ENCODE measurements around the gene MINDY4. TPM values are rescaled to one million over a fixed set of nuclear protein-coding genes. Genes with fewer than 3 reads are reported as not detected.

MINDY4 gene
- polyA plus RNA-seq, 3 donors from 2014 or later = 0.45 to 0.71 TPM; not detected in 1

DNA sequence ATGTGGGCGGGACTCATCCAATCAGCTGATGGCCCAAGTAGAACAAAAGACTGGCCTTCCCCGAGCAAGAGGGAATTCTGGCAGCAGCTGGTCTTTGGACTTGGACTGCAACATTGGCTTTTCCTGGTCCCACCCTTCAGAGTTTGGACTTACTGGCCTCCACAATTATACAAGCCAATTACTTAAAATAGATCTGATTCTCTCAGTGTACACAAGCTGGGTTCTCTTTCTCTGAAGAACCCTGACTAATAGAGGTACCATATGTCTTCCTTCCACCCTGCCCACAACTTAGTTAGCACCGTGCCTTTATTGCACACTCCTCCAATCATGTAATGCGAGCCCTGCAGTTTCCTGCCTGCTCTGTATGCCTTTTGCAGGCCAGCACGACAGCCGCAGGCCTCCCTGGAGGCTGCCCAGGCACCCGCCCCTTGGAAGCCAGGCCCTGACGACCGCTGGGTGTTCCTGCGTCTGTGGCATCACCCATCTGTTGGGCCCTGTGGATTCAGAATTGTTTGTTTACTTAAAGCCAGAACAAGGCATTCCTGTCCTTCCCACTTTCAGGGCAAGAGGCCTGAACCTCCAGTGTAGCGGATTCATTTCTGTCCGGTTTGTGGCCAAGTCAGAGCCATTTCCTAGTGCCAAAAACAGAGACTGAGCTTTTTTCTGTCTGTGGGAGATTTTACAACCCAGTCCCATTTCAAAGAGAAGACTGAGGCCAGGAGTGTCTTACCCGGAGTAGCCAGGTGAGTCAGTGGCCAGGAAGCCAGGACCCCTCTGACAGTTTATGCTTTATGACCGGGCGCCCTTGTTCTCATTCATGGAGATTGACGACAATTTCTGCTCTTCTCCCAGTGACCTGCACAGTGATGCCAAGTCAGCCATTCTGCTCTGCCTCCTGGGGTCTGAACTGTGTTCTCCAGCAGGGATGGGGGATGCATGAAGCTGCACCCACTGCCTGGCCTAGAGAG is 20.2 kb upstream of the MINDY4 start:
- no peak overlapping the region for H3K4me3 Mint-ChIP-seq
- no peaks in the 10 kb centered on the region for H3K36me3 Mint-ChIP-seq
- no peak for DNase-seq
- peaks cover 2 to 6% (median 3%) of the 10 kb centered on the region in 3 donors for H3K27me3 Mint-ChIP-seq (ENCODE audit: low read depth in 3 of 3)
- H3K9me3 Mint-ChIP-seq = no peaks in the 10 kb centered on the region
- H3K4me1 Mint-ChIP-seq = no peaks in the 10 kb centered on the region
- no peak overlapping the region for H3K27ac Mint-ChIP-seq

DNA sequence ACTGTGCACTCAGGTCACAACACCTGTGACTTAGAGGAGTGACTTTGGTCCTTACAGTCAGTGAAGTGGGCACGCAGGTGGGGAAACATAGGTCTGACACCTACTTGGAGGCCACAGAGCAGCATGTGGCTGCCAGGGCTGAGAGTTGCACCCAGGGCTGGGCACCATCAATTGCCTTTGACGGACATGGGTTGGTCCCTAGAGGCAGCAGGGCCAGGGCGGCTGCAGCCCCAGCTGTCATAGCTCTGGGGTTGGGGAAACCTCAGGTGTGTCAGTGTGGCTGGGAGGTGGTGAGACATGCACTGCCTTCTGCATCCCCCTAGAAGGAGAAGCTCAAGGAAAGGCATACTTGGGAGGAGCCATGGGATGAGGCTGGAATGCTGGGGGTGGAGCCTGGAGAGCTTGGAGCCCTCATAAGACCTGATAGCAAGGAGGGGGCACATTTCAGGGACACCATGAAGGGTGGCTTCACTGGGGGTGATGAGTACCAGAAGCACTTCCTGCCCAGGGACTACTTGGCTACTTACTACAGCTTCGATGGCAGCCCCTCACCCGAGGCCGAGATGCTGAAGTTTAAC is 19.4 kb upstream of the MINDY4 start, which contains the start of gene INMT:
Gene INMT (plus strand): TSS at position 440 of the 578 bp plus-strand sequence. CDS start 16 bp downstream, at position 456.
- Mint-ChIP-seq H3K9me3 (no peaks in the 10 kb centered on the region), H3K27ac (no peak within 1 kb of the TSS), H3K36me3 (no peaks in the 10 kb centered on the region), H3K4me1 (no peaks in the 10 kb centered on the region), H3K27me3 (ENCODE audit: low read depth in 3 of 3) (peaks cover 2 to 6% (median 3%) of the 10 kb centered on the region in 3 donors), H3K4me3 (no peak within 1 kb of the TSS)
- DNase-seq = no peak

DNA sequence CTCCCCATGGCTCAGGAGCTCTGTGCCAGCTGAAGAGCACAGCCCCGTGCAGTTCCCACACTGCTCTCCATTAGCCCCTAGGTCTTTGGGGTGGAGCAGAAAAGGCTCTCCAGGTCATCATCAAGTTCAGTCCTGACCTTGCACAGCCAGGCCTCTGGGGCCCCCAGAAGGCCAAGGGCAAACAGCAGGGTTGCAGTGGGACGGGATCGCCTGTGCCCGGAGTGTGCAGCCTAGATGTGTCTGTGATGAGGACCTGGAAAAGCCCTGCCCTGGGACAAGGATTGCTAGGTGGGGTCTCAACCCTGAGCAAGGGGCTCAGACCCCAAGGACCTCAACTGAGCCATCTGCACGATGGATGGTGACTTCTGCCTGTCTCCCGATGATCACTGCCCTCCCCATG is 18.7 kb upstream of the MINDY4 start:
- Mint-ChIP-seq H3K27ac (no peak overlapping the region), H3K27me3 (ENCODE audit: low read depth in 3 of 3) (peaks cover 2 to 6% (median 3%) of the 10 kb centered on the region in 3 donors), H3K9me3 (no peaks in the 10 kb centered on the region), H3K4me1 (no peaks in the 10 kb centered on the region), H3K36me3 (no peaks in the 10 kb centered on the region), H3K4me3 (no peak overlapping the region)
- DNase-seq = no peak

DNA sequence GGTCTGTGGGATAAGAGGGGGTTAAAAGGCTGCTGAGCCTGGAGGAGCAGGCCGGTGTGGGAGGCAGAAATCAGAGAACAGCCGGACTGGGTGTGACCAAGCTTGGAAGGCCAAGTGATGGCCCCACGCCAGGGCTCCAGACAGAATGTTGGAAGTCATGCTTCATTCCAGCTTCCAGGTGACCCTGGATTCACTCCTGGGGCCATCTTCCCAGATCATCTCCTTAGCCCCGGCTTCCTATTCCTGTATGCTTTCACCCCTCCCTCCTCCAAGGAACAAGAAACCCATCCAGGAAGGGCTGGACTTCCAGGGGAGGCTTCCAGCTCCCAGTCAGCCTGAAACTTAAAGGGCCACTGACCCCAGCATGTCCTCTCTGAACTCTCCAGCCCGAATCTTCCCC is 18.2 kb upstream of the MINDY4 start:
- DNase-seq = no peak
- Mint-ChIP-seq H3K36me3 (no peaks in the 10 kb centered on the region), H3K4me1 (no peaks in the 10 kb centered on the region), H3K27me3 (ENCODE audit: low read depth in 3 of 3) (peaks cover 4 to 6% (median 5%) of the 10 kb centered on the region in 3 donors), H3K9me3 (no peaks in the 10 kb centered on the region), H3K27ac (no peak overlapping the region), H3K4me3 (no peak overlapping the region)

DNA sequence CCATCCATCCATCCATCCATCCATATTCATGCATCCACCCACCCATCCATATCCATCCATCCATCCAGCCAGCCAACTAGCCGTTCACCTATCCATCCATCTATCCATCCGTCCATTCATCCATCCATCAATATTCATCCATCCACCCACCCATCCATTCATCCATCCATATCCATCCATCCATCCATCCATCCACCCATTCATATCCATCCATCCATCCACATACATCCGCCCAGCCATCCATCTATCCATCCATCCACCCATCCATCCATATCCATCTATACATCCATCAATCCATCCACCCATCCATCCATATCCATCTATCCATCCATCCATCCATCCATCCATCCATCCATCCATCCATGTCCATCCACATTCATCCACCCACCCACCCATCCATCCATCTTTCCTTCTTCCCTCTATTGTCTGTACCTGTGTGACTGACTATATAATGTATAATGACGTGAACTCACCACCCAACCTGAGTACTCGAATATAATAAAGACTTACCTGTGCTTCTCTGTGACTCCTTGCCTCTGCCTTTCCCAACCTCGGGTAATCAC is 16.8 kb upstream of the MINDY4 start:
- no peaks in the 10 kb centered on the region for H3K36me3 Mint-ChIP-seq
- H3K4me1 Mint-ChIP-seq = no peaks in the 10 kb centered on the region
- no peak overlapping the region for H3K4me3 Mint-ChIP-seq
- peaks cover 4 to 6% (median 5%) of the 10 kb centered on the region in 3 donors for H3K27me3 Mint-ChIP-seq (ENCODE audit: low read depth in 3 of 3)
- no peaks in the 10 kb centered on the region for H3K9me3 Mint-ChIP-seq
- H3K27ac Mint-ChIP-seq = no peak overlapping the region
- DNase-seq = no peak

DNA sequence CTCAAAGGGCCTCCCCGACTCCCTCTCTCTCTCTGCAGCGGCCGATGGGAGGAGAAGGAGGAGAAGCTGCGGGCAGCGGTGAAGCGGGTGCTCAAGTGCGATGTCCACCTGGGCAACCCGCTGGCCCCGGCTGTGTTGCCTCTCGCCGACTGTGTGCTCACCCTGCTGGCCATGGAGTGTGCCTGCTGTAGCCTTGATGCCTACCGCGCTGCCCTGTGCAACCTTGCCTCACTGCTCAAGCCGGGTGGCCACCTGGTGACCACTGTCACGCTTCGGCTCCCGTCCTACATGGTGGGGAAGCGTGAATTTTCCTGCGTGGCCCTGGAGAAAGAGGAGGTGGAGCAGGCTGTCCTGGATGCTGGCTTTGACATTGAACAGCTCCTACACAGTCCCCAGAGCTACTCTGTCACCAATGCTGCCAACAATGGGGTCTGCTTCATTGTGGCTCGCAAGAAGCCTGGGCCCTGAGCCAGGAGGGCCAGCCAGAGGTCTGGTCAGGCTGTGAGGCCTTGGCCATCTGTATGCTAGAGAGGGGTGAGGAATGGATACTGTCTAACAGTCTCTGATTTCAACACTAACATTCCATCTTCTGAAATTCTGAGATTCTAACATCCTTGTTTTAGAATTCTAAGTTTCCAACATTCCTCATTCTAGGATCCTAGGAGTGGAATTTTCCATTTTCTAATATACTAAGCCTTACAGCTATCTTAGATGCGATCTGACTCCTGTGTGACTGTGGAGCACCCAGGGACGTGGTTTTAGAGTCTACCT is 15.6 kb upstream of the MINDY4 start:
- no peak for DNase-seq
- no peak overlapping the region for H3K4me3 Mint-ChIP-seq
- H3K4me1 Mint-ChIP-seq = no peaks in the 10 kb centered on the region
- H3K27me3 Mint-ChIP-seq (ENCODE audit: low read depth in 3 of 3) = peaks cover 2 to 4% (median 2%) of the 10 kb centered on the region in 3 donors
- no peaks in the 10 kb centered on the region for H3K9me3 Mint-ChIP-seq
- H3K27ac Mint-ChIP-seq = no peak overlapping the region
- no peaks in the 10 kb centered on the region for H3K36me3 Mint-ChIP-seq

DNA sequence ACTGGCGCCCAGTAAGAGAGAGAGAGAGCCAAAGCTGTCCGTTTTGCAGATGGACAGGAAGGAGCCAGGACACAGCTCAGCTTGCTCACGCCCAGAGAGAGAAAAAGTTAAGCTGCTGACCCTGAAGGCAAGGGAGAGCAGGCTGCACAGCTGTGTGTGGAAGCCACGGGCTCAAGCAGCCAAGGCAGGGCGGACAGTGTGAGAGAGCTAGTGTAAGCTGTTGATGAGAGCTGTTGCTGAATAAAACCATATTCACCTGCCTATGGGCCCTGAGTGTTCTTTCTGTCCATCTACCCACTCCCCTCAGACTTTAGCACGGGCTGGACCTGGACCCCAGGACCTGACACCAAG is 13.9 kb upstream of the MINDY4 start:
- H3K36me3 Mint-ChIP-seq = no peaks in the 10 kb centered on the region
- no peaks in the 10 kb centered on the region for H3K4me1 Mint-ChIP-seq
- H3K9me3 Mint-ChIP-seq = no peaks in the 10 kb centered on the region
- no peak for DNase-seq
- H3K27me3 Mint-ChIP-seq (ENCODE audit: low read depth in 3 of 3) = peaks cover 2 to 6% (median 4%) of the 10 kb centered on the region in 3 donors
- no peak overlapping the region for H3K4me3 Mint-ChIP-seq
- no peak overlapping the region for H3K27ac Mint-ChIP-seq

DNA sequence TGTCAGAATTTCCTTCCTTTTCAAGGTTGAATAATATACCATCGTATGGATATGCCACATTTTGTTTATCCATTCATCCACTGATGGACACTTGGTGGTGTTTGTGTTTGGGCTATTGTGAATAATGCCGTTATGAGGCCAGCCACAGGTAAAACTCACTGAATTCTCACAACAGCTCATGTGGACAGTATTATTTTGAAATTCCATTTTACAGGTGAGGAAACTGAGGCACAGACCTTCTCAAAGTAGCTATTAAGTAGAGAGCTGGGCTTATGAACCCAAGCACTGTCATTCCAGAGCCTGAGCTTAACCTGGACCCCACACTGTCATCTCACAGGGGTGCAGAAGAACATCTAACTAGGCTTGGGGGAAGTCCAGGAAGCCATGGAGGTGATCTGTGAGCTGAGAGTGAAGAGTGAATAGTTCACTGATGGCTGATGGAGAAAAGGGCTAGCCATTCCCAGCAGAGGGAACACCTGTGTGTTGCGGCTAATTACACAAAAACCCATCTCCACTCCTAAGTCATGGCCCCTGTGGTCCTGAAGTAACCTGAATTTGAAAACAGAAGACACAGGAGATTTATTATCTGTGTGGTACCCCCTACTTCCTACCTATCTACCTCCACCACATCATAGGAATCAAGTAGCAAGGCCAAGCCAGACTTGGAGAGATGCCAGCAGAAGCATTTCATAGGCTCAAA is 10.6 kb upstream of the MINDY4 start:
- no peaks in the 10 kb centered on the region for H3K9me3 Mint-ChIP-seq
- peaks cover 2 to 6% (median 2%) of the 10 kb centered on the region in 3 donors for H3K27me3 Mint-ChIP-seq (ENCODE audit: low read depth in 3 of 3)
- no peak for DNase-seq
- H3K4me1 Mint-ChIP-seq = no peaks in the 10 kb centered on the region
- H3K4me3 Mint-ChIP-seq = no peak overlapping the region
- H3K27ac Mint-ChIP-seq = no peak overlapping the region
- no peaks in the 10 kb centered on the region for H3K36me3 Mint-ChIP-seq

DNA sequence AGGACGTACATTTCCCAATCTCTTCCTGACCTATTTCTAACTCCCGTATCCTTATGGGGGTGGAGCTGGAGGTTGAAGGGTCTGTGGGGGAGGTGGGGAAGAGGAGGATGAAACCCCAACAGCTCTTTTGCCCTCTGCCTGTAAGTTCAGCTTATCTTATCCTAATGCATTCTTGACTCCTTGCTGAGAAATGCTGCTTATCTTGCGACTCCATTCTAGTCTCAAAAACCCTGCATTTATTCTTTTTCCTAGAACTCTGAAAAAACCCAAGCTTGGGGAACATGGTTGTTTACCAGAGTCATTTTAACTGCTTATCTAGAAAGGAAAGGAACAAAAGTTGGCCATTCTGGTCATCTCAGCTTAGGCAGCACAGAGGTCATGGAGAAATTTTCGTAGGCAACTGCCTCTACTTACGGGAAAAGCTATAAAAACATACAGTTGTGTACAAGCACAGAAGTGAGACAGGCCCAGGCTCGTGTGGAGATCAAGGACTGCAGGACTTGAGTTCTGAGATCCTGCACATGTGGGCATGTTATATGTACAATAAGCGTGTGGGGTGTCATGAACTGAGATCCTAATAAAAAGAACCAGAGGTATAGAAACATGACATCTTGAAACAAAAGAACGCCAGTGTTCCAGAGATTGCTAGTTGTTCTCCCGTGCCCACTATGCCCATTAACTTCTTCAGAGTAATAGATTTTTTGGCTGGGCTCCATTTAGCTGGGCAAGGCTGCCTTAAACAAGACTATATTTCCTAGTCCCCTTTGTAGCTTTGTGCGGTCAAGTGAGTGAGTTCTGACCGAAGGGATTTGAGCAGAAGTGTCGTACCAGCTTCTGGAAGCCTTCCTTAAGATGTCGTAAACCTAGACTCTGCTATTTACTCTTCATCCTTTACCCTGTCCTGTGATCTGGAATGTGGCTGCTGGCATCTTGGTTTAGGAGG is 9.7 kb upstream of the MINDY4 start:
- Mint-ChIP-seq H3K27ac (no peak overlapping the region), H3K36me3 (no peaks in the 10 kb centered on the region), H3K9me3 (no peaks in the 10 kb centered on the region), H3K4me3 (no peak overlapping the region), H3K27me3 (ENCODE audit: low read depth in 3 of 3) (peaks cover 2 to 6% (median 2%) of the 10 kb centered on the region in 3 donors), H3K4me1 (no peaks in the 10 kb centered on the region)
- no peak for DNase-seq

DNA sequence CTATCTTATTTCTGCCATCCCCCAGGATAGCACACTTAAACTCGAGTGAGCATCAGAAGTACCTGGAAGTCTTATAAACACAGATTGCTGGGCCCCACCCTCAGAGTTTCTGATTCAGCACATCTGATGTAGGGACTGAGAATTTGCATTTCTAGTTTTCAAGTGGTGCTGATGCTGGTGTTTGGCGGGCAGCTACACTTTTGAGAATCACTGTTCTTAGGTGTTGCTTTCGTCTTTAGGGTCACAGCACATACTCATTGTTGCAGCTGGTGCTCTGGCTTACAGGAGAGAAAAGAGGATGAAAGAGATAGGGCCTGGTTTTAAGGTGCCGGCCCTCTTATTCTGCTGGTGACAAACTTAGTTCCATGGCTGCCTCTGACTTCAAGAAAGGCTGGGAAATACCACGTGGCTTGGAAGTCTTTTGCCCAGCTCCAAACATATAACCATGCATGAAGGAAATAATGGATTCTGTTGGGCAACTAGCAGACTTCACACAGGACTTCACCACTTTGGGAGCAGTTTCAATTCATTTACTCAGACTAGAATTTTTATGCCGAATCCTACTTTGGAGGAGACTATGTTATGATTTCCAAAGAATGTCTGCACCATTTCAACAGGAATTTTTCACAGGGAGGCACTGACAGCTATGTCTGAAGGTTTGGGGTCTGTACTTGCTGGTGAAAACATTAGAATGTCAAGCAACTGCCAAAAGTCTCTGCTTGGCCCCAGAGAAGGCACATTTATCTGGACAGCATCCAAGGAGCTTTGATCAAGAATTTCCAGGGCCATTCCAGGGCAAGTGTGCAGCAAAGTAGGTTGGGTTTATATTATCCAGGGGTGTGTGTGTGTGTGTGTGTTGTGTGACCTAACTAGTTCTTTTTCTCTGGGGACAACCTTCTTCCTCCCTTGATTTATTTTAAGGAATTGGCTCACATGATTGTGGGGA is 6.9 kb upstream of the MINDY4 start:
- Mint-ChIP-seq H3K27me3 (ENCODE audit: low read depth in 3 of 3) (peaks cover 0 to 3% (median 2%) of the 10 kb centered on the region in 3 donors), H3K9me3 (no peaks in the 10 kb centered on the region), H3K4me1 (no peaks in the 10 kb centered on the region), H3K4me3 (no peak overlapping the region), H3K36me3 (no peaks in the 10 kb centered on the region), H3K27ac (no peak overlapping the region)
- DNase-seq = no peak

DNA sequence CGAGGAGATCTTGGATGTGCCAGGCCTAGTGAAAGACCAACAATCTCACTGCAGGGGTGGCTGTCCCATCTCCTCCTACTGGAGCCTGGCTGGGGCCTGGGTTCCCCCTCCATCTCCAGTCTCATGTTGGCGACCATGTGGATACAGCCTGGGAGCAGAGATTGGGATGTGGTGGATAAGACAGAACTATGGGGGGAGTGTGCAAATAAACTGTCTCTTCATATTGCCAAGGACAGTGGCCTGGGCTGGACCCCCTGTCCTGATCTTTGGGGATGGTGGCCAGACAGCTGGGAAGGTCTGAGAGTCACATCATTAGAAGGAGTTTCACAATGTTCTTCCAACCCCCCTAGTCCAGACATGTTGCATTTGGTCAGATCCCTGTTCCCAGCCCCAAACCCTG is 5.8 kb upstream of the MINDY4 start:
- peaks cover 0 to 2% of the 10 kb centered on the region in 2 donors for H3K4me1 Mint-ChIP-seq
- H3K4me3 Mint-ChIP-seq = no peak overlapping the region
- peaks cover 0 to 3% (median 2%) of the 10 kb centered on the region in 3 donors for H3K27me3 Mint-ChIP-seq (ENCODE audit: low read depth in 3 of 3)
- H3K36me3 Mint-ChIP-seq = no peaks in the 10 kb centered on the region
- H3K27ac Mint-ChIP-seq = no peak overlapping the region
- DNase-seq = no peak
- H3K9me3 Mint-ChIP-seq = no peaks in the 10 kb centered on the region

DNA sequence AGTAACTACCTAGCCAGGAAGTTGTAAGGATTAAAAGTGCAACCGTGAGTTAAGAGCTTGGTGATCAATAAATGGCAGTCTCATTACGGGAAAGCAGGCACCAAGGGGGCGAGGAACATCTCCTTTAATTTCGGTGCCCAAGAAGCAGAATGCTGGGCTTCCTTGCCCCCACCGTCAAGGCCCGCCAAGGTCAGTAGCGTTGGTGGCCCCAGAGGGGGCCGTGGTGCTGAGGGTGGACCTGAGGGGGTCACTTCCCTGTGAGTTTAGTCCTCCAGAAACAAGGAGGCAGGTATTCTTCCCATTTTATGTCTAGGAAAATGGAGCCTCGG is 408 bp upstream of the MINDY4 start:
- H3K9me3 Mint-ChIP-seq = no peaks in the 10 kb centered on the region
- peak overlapping the region; percentile 61 to 91 (median 85) for H3K4me3 Mint-ChIP-seq
- no peaks in the 10 kb centered on the region for H3K36me3 Mint-ChIP-seq
- peaks cover 7 to 10% of the 10 kb centered on the region in 2 donors for H3K4me1 Mint-ChIP-seq
- H3K27me3 Mint-ChIP-seq (ENCODE audit: low read depth in 3 of 3) = peaks cover 2% of the 10 kb centered on the region in 3 donors
- no peak for DNase-seq
- peak overlapping the region in 3 of 6 donors; percentile 17 to 46 (median 33) for H3K27ac Mint-ChIP-seq
